Common myeloid progenitor, CD34-positive (primary cell): Measurements from ENCODE around the gene PHOX2A.
A peak's percentile ranks its signal among the peaks of the same experiment; 100 is the strongest.

ENCODE experiments used
- CTCF ChIA-PET: fragments of 350-600 bp; sonication (Branson Sonifier 250); formaldehyde crosslinking; loops from one replicate; lab custom pipeline; 2021; ENCODE audit warnings: antibody characterized with exemption; lab: Charles Lee
- POLR2A ChIA-PET: fragments of 350-600 bp; sonication (Branson Sonifier 250); formaldehyde crosslinking; loops from one replicate; lab custom pipeline; 2021; ENCODE audit warnings: antibody characterized with exemption; lab: Charles Lee
- DNase-seq, 3 donors: peaks; one replicate each; pipeline versions ENCODE4 v3.0.0 to v3.0.0-alpha.2; 2013
- H3K27ac ChIP-seq, 2 experiments: 1 replicate in 1 of 2; 2 replicates in 1 of 2; pipeline ENCODE4 v1.7.0; 2013; ENCODE audit warnings: inconsistent platforms in 2 of 2, low read length in 2 of 2, mild to moderate bottlenecking in 2 of 2, low read depth in 1 of 2, moderate library complexity in 1 of 2; ENCODE audit not compliant: severe bottlenecking in 2 of 2, insufficient read depth in 1 of 2, poor library complexity in 1 of 2
- H3K27me3 ChIP-seq, 5 experiments: replicated peaks in 2 of 5; 1 replicate in 3 of 5; 2 replicates in 2 of 5; pipeline versions ENCODE4 v1.6.1 to v1.7.0; 2013; ENCODE audit warnings: low read length in 4 of 5, mild to moderate bottlenecking in 2 of 5, moderate library complexity in 2 of 5, inconsistent platforms in 1 of 5; ENCODE audit not compliant: insufficient read depth in 5 of 5, control insufficient read depth in 4 of 5
- H3K36me3 ChIP-seq, 4 experiments: 1 replicate in 2 of 4; 2 replicates in 2 of 4; pipeline versions ENCODE4 v1.6.1 to v1.7.0; 2013; ENCODE audit warnings: low read length in 3 of 4, control low read depth in 1 of 4, mild to moderate bottlenecking in 1 of 4; ENCODE audit not compliant: control insufficient read depth in 4 of 4, insufficient read depth in 4 of 4
- H3K4me1 ChIP-seq, 4 experiments: 1 replicate in 3 of 4; 2 replicates in 1 of 4; pipeline versions ENCODE4 v1.6.1 to v1.7.1; 2013; ENCODE audit warnings: low read length in 3 of 4, mild to moderate bottlenecking in 3 of 4, control low read depth in 1 of 4, inconsistent platforms in 1 of 4, moderate library complexity in 1 of 4; ENCODE audit not compliant: control insufficient read depth in 4 of 4, insufficient read depth in 4 of 4; ENCODE audit errors: control extremely low read depth in 1 of 4
- H3K4me3 ChIP-seq, 7 experiments: 1 replicate in 4 of 7; 2 replicates in 3 of 7; pipeline versions ENCODE4 v1.5.1 to v1.7.0; 2013; ENCODE audit warnings: mild to moderate bottlenecking in 7 of 7, low read length in 6 of 7, moderate library complexity in 6 of 7, inconsistent platforms in 2 of 7, low read depth in 2 of 7, control low read depth in 1 of 7; ENCODE audit not compliant: insufficient read depth in 4 of 7, control insufficient read depth in 1 of 7; ENCODE audit errors: extremely low read depth in 1 of 7
- H3K9me3 ChIP-seq, 5 experiments: 1 replicate in 4 of 5; 2 replicates in 1 of 5; pipeline versions ENCODE4 v1.6.1 to v1.7.1; 2013; ENCODE audit warnings: low read length in 4 of 5, mild to moderate bottlenecking in 2 of 5, inconsistent platforms in 1 of 5, low read depth in 1 of 5, moderate library complexity in 1 of 5; ENCODE audit not compliant: control insufficient read depth in 4 of 5, insufficient read depth in 2 of 5; ENCODE audit errors: control extremely low read depth in 1 of 5
- WGBS: methylation state at CpG from one replicate; pipeline ENCODE4 v1.1.5; 2013; ENCODE audit not compliant: insufficient coverage; 5-methylcytosine and 5-hydroxymethylcytosine counted together

Gene PHOX2A

DNA sequence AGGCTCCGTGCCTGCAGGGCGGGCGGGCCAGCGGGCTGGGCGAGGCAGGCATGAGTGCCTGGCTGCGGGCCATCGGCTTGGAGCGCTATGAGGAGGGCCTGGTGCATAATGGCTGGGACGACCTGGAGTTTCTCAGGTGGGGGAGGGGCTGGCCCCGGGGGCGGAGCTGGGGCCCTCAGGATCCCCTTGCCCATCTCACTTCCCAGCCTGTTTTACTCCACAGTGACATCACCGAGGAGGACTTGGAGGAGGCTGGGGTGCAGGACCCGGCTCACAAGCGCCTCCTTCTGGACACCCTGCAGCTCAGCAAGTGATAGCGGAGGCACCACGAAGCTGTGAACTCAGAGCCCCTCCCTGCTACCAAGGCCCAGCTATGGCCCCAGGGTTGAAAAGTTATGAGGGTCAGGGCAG lies 5.9 kb downstream of the PHOX2A start:
- peaks cover 2 to 54% (median 37%) of the 10 kb centered on the region in 4 experiments for H3K36me3 ChIP-seq
- H3K27ac ChIP-seq, result no peak overlapping the region
- ChIA-PET POLR2A (no interaction called here), CTCF (interaction anchor here (0.6 to 3.8 kb wide), 9 partner anchors 9 to 215 kb away, joined by 3 to 27 read pairs (median 3); partner anchors contain the start of gene INPPL1)
- DNase-seq, result peak; percentile 56 to 71 (median 71)
- peaks cover 0 to 35% (median 22%) of the 10 kb centered on the region in 4 experiments for H3K4me1 ChIP-seq
- WGBS, result 72% methylated on average over 13 of the region's 16 CpGs
- H3K4me3 ChIP-seq, result no peak overlapping the region
- H3K9me3 ChIP-seq, result peaks cover 0 to 4% (median 0%) of the 10 kb centered on the region in 5 experiments
- H3K27me3 ChIP-seq, result peaks cover 0 to 52% (median 21%) of the 10 kb centered on the region in 5 experiments

DNA sequence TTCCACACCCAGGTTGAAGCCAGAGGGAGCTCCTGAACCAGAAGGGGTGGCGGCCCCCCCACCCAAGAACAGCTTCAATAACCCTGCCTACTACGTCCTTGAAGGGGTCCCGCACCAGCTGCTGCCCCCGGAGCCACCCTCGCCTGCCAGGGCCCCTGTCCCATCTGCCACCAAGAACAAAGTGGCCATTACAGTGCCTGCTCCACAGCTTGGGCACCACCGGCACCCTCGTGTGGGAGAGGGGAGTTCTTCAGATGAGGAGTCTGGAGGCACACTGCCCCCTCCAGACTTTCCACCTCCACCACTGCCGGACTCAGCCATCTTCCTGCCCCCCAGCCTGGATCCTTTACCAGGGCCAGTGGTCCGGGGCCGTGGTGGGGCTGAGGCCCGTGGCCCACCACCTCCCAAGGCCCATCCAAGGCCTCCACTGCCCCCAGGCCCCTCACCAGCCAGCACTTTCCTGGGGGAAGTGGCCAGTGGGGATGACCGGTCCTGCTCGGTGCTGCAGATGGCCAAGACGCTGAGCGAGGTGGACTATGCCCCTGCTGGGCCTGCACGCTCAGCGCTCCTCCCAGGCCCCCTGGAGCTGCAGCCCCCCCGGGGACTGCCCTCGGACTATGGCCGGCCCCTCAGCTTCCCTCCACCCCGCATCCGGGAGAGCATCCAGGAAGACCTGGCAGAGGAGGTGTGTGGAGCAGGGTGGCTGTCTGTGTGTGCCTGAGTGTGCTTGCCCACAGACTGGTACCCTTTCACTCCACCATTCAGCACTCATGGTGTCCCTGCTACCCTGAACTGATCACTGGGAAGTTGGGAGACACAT lies 6.7 kb downstream of the PHOX2A start:
- Histone ChIP-seq H3K27ac (no peak overlapping the region), H3K4me3 (no peak overlapping the region), H3K36me3 (peaks cover 5 to 61% (median 44%) of the 10 kb centered on the region in 4 experiments), H3K27me3 (peaks cover 0 to 46% (median 18%) of the 10 kb centered on the region in 5 experiments), H3K4me1 (peaks cover 0 to 35% (median 22%) of the 10 kb centered on the region in 4 experiments), H3K9me3 (peaks cover 0 to 3% (median 0%) of the 10 kb centered on the region in 5 experiments)
- 96% methylated on average over 8 of the region's 22 CpGs for WGBS
- no peak for DNase-seq
- CTCF ChIA-PET, result interaction anchor here (0.6 to 3.8 kb wide), 11 partner anchors 8 to 214 kb away, joined by 3 to 27 read pairs (median 4); partner anchors contain the start of gene INPPL1
- POLR2A ChIA-PET, result no interaction called here

DNA sequence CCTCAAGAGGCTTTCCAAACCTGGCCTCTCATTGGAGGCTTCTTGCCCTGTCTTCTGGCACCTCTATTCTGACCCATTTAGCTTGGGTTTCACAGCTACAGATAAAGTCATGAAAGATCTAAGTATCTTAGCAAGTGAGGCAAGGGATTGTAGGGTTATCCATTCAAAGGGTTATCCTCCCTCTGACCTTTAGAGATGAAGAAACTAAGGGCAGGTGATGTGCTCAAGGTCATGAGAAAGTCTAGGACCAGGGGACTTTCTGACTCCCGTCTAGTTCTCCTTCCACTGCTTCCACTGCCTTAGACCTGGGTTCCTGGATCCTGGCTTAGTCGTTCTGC lies 7.2 kb downstream of the PHOX2A start:
- 100% methylated on average over 2 of the region's 2 CpGs for WGBS
- Histone ChIP-seq H3K4me1 (peaks cover 0 to 35% (median 22%) of the 10 kb centered on the region in 4 experiments), H3K9me3 (no peaks in the 10 kb centered on the region), H3K27me3 (peaks cover 0 to 40% (median 15%) of the 10 kb centered on the region in 5 experiments), H3K4me3 (no peak overlapping the region), H3K27ac (no peak overlapping the region), H3K36me3 (peaks cover 7 to 67% (median 50%) of the 10 kb centered on the region in 4 experiments)
- ChIA-PET POLR2A (no interaction called here), CTCF (interaction anchor here (0.6 to 3.8 kb wide), 12 partner anchors 8 to 214 kb away, joined by 3 to 27 read pairs (median 4); partner anchors contain the start of gene INPPL1)
- DNase-seq, result no peak

DNA sequence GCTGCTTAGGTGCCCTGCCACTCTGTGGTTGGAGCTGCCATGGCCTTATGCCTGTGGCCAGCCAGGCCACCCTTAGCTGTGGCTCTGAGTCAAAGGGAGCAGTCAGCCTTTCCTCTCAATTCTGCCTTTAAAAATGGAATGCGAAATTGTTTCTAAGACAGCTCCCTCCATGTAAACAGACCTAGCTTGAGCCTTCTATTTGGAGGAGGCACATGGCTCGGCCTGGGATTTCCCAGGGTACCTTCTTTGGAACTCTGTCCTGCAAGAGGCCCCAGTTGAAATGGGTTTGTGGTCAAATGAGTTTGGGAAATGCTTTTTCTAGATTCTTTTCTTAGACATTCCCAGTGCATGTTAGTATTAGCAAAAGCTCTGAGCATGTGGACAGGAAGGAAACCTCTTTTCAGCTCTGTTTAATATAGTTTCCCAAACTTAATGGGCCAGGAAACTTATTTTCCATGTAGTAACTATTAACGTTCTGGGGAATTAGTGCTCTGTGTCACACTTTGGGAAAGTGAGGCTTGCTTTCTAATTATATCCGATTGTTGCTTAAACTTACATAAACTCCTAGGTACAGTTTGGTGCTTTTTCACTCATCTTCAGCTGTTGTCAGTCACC lies 7.8 kb downstream of the PHOX2A start:
- no peak overlapping the region for H3K4me3 ChIP-seq
- WGBS, result 92% methylated on average over 2 of the region's 4 CpGs
- CTCF ChIA-PET, result interaction anchor here (0.6 to 3.8 kb wide), 10 partner anchors 8 to 213 kb away, joined by 3 to 27 read pairs (median 4); partner anchors contain the start of gene INPPL1

DNA sequence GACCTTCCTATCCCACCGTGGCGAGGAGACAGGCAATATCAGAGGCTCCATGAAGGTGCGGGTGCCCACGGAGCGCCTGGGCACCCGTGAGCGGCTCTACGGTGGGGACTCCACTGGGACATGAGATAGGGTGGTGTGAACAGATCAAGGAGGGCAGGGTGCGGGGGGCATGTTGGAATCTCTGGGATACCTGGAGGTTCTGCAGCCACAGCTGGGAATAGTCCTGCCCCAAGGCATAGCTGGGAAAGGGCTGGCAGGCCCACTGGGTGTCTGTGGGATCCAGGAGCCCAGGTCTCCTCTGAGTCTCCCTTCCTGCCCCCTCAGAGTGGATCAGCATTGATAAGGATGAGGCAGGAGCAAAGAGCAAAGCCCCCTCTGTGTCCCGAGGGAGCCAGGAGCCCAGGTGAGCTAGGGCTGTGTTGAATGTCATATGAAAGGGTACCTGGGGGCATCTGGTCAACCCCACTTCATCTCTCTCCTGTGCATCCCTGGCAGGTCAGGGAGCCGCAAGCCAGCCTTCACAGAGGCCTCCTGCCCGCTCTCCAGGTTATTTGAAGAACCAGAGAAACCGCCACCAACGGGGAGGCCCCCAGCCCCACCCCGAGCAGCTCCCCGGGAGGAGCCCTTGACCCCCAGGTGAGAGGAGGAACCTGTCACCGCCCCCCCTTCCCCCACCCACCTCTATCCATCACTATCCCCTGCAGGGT lies 8.5 kb downstream of the PHOX2A start:
- Histone ChIP-seq H3K27ac (no peak overlapping the region), H3K9me3 (no peaks in the 10 kb centered on the region), H3K36me3 (peaks cover 10 to 79% (median 61%) of the 10 kb centered on the region in 4 experiments), H3K27me3 (peaks cover 0 to 28% (median 14%) of the 10 kb centered on the region in 5 experiments), H3K4me1 (peaks cover 0 to 30% (median 16%) of the 10 kb centered on the region in 4 experiments), H3K4me3 (no peak overlapping the region)
- WGBS, result 94% methylated on average over 11 of the region's 17 CpGs
- no peak for DNase-seq
- ChIA-PET POLR2A (no interaction called here), CTCF (interaction anchor here (1.0 to 3.8 kb wide), 9 partner anchors 11 to 206 kb away, joined by 3 to 27 read pairs (median 5); partner anchors contain the start of gene INPPL1)

More for the DNA sequence above, 7.8 kb downstream of the PHOX2A start:
- H3K27ac ChIP-seq, result no peak overlapping the region
- DNase-seq, result no peak
- H3K36me3 ChIP-seq, result peaks cover 10 to 72% (median 55%) of the 10 kb centered on the region in 4 experiments
- POLR2A ChIA-PET, result no interaction called here
- no peaks in the 10 kb centered on the region for H3K9me3 ChIP-seq
- H3K27me3 ChIP-seq, result peaks cover 0 to 35% (median 15%) of the 10 kb centered on the region in 5 experiments
- peaks cover 0 to 35% (median 22%) of the 10 kb centered on the region in 4 experiments for H3K4me1 ChIP-seq

DNA sequence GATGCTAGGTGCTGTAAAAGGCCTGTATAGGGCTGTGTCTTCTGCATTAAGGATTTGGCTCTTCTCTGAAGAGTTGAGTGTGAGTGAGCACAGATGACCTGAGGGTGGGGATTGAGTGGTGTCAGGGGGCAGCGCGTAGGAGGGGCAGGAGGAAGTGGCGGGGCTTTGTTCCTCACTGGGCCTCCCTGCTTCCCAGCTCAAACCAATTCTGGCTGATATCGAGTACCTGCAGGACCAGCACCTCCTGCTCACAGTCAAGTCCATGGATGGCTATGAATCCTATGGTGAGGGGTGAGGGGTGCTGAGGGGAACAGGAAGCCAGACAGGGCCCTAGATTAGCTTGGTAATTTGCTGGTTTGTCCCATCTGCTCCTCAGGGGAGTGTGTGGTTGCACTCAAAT lies 9.1 kb downstream of the PHOX2A start:
- Histone ChIP-seq H3K27ac (no peak overlapping the region), H3K4me1 (peaks cover 0 to 25% (median 11%) of the 10 kb centered on the region in 4 experiments), H3K4me3 (no peak overlapping the region), H3K9me3 (no peaks in the 10 kb centered on the region), H3K36me3 (peaks cover 10 to 85% (median 65%) of the 10 kb centered on the region in 4 experiments), H3K27me3 (peaks cover 0 to 22% (median 8%) of the 10 kb centered on the region in 5 experiments)
- POLR2A ChIA-PET, result no interaction called here
- CTCF ChIA-PET, result interaction anchor here (1.0 to 1.9 kb wide), 4 partner anchors 12 to 196 kb away, joined by 4 to 6 read pairs (median 5); no protein-coding TSS in a partner anchor
- 100% methylated on average over 1 of the region's 4 CpGs for WGBS
- DNase-seq, result no peak
